Measurements from ENCODE around the gene MOB3B. TPM values are rescaled to one million over a fixed set of nuclear protein-coding genes. Genes with fewer than 3 reads are reported as not detected.

MOB3B gene
- total RNA-seq, 1 donor, result 0.43 TPM

- no peak for DNase-seq (ENCODE audit: low read depth)
- TF ChIP-seq, protein P1, sequence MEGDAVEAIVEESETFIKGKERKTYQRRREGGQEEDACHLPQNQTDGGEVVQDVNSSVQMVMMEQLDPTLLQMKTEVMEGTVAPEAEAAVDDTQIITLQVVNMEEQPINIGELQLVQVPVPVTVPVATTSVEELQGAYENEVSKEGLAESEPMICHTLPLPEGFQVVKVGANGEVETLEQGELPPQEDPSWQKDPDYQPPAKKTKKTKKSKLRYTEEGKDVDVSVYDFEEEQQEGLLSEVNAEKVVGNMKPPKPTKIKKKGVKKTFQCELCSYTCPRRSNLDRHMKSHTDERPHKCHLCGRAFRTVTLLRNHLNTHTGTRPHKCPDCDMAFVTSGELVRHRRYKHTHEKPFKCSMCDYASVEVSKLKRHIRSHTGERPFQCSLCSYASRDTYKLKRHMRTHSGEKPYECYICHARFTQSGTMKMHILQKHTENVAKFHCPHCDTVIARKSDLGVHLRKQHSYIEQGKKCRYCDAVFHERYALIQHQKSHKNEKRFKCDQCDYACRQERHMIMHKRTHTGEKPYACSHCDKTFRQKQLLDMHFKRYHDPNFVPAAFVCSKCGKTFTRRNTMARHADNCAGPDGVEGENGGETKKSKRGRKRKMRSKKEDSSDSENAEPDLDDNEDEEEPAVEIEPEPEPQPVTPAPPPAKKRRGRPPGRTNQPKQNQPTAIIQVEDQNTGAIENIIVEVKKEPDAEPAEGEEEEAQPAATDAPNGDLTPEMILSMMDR (IDR thresholded peaks at IDR 0.05; ENCODE audit: insufficient read depth, low read depth, low read length), result no peak
- H3K4me3 ChIP-seq (ENCODE audit: low read depth, low read length), result no peak overlapping the region
Observed at GRCh38 chr9:27384262-27385014, 145.2 kb downstream of the MOB3B start.

DNA sequence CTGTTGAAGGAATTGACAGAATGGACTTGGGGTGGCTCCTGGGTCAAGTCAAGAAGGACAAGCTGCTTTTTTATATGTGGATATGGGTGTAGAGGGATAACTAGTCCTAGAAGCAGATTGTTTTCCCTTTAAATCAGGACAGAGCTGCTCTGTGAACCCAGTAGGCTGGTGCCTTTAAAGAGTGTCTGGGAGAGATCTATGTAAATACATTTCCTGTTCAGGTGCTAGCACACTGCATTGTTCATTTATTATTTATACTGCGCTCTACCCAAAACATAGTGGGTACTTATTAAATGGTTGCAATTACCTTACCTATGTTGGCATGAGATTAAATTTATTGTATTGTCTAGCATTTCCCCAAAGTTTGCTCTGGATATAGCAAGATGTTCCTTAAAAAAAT is 146.1 kb downstream of the MOB3B start:
- H3K4me3 ChIP-seq (ENCODE audit: low read depth, low read length), result no peak overlapping the region
- no peak for DNase-seq (ENCODE audit: low read depth)
- TF ChIP-seq, protein P1 (IDR thresholded peaks at IDR 0.05; ENCODE audit: insufficient read depth, low read depth, low read length), result no peak

DNA sequence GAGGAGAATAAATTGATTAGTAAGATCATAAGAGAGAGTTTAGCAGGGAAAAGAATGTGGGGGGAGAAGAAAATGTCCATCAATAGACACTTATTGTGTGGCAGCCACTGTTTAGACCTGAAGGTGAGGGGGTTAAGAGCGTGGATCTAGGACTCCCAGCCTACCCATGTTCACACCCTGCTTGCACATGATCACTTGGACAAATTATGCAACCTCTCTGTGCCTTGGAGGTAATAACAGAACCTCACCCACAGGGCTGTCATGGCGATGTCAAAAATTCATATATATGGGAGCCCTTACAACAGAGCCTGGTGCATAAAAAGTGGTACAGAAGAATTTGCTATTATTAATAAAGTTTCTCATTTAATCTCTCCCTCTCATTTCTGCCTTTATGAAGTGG is 146.6 kb downstream of the MOB3B start:
- TF ChIP-seq, protein P1 (IDR thresholded peaks at IDR 0.05; ENCODE audit: insufficient read depth, low read depth, low read length), result no peak
- DNase-seq (ENCODE audit: low read depth), result no peak
- H3K4me3 ChIP-seq (ENCODE audit: low read depth, low read length), result no peak overlapping the region

DNA sequence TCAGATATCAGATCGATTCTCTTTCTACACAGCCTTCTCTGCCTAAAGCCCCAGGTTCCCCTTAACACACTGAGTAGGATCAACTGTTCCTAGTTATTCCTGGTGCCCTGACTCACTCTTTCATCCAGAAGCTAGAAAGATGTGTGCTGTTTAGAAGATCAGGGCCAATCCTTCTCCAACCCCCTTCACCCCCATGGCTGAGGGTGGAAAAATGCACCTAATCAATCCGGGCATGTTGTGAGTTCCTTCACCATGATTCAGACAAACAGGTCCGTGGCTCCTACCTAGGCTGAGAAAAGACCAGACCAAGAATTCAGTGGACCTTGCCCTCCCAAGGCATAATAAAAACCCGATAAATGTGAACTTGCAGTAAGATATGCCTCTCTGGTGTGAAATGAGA is 147.3 kb downstream of the MOB3B start:
- DNase-seq (ENCODE audit: low read depth), result no peak
- TF ChIP-seq, protein P1 (IDR thresholded peaks at IDR 0.05; ENCODE audit: insufficient read depth, low read depth, low read length), result no peak
- H3K4me3 ChIP-seq (ENCODE audit: low read depth, low read length), result no peak overlapping the region

DNA sequence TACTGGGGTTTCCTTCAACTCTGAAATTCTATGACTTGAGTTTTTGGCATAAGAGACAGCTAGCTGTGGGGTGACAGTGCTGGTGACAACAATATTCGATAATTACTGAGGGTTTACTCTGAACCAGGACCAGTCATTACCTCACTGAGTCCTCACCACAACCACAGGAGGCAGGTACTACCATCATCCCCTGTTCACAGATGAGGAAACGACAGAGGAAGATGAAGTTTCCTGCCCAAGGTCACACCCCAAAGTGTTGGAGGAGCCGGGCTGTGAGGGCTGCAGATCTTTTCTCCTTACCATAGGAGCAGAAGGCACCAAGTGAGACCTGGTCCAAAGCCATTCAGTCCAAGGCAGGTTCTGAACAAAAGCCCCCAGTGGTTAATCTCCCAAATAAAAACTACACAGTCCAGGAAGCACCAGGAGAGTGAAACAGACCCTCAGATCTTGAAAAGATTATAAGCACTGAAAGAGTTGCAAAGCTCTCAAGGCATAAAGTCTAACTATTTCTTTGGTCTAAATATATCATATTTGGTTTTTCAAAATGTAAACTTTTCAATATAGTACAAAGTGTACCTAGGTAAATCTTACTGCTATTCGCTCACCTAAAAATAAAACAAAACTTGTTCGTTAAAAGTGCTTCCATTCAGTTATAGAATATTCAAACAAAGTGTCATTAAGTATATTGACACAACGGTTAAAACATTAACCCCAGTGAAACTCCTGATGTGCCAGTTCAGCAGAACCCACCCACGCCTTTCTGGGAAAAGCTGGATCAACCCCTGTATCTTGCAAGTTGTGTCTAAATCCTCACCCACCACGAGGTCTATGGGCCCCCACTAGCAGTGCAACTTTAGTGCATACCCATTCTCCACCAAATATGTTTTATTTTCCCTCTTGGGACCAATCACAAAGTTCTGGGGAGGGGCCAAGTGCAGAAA is 150.0 kb downstream of the MOB3B start:
- H3K4me3 ChIP-seq (ENCODE audit: low read depth, low read length), result no peak overlapping the region
- DNase-seq (ENCODE audit: low read depth), result no peak
- TF ChIP-seq, protein P1 (IDR thresholded peaks at IDR 0.05; ENCODE audit: insufficient read depth, low read depth, low read length), result no peak

DNA sequence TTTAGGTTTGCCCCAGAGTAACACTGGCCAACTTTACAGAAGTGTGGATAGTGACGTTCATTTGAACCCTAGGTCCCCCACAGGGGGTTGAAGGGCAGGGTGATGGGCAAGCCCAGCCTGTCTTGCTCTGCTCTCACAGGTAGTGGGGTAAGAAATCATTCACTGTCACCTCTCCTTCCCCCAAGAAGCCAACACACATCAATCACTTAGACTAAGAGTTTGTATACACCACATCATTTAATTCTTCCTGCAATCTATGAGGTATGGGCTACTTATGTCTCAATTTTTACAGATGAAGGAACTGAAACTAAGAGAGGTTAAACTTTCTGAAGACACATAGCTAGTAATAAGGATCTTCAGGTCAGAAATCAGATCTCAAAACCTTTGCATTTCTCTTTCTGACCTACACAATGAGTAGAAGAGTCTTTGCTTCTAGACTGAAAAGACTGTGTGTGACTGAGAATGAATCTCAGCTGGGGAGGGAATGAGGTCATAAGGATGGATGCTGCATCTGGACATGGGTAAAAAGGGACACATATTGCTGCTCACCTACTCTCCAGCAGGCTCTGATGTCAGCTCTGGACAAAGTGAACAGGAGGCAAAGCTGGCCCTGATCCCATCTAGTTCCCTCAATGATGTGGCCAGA is 151.7 kb downstream of the MOB3B start:
- no peak overlapping the region for H3K4me3 ChIP-seq (ENCODE audit: low read depth, low read length)
- TF ChIP-seq, protein P1 (IDR thresholded peaks at IDR 0.05; ENCODE audit: insufficient read depth, low read depth, low read length), result no peak
- DNase-seq (ENCODE audit: low read depth), result no peak

All from fibroblast of villous mesenchyme (primary cell).